ENCODE measurements around the gene DCDC2.
"Not testable (repeated sequence)": the region's sequence is repeated elsewhere in the genome, so short reads cannot be mapped to it uniquely, and the experiment has no call there.

Gene DCDC2

GRCh38 chr6:24258214-24258613 lies 99.6 kb downstream of the DCDC2 start:
- H3K14ac ChIP-seq (ENCODE audit: low read length); H3K4me1 ChIP-seq (ENCODE audit: control insufficient read depth in 2 of 2, insufficient read depth in 1 of 2, low read depth in 1 of 2, low read length in 2 of 2); H2AK5ac ChIP-seq (ENCODE audit: low read depth, low read length); H2BK5ac ChIP-seq (ENCODE audit: low read length); H3K36me3 ChIP-seq (replicated peaks in 1 of 2; ENCODE audit: control insufficient read depth in 2 of 2, insufficient read depth in 2 of 2, low read length in 2 of 2); H3K27ac ChIP-seq (replicated peaks; ENCODE audit: low read length); H3K9me3 ChIP-seq (replicated peaks in 1 of 2; ENCODE audit: control insufficient read depth in 2 of 2, insufficient read depth in 1 of 2, low read depth in 1 of 2, low read length in 2 of 2); H3K18ac ChIP-seq (ENCODE audit: low read length); H2BK12ac ChIP-seq (ENCODE audit: low read length); H3K27me3 ChIP-seq (ENCODE audit: control insufficient read depth in 3 of 3, insufficient read depth in 3 of 3, low read depth in 1 of 3, low read length in 3 of 3); H4K8ac ChIP-seq (ENCODE audit: low read depth, low read length); H2BK15ac ChIP-seq (ENCODE audit: low read length); H3K23ac ChIP-seq (ENCODE audit: low read depth, low read length, poor library complexity); H4K91ac ChIP-seq (ENCODE audit: low read depth, low read length, poor library complexity); H3K9ac ChIP-seq (ENCODE audit: low read depth, low read length, poor library complexity); H3K4me3 ChIP-seq (ENCODE audit: low read length in 2 of 2); H3K79me1 ChIP-seq (ENCODE audit: low read depth, low read length); DNase-seq (ENCODE audit: low spot score); H3K4me2 ChIP-seq (ENCODE audit: insufficient read depth, low read length, poor library complexity, severe bottlenecking); H2BK120ac ChIP-seq (ENCODE audit: low read depth, low read length); H3K4ac ChIP-seq (ENCODE audit: low read length); H2AFZ ChIP-seq (ENCODE audit: low read length): not testable (repeated sequence)
- no CpG with 5 or more reads among the region's 6 CpGs for WGBS, 2 donors (ENCODE audit: extremely low coverage in 2 of 2, insufficient read length in 2 of 2, insufficient replicate concordance in 1 of 2)

- Histone ChIP-seq H3K4me2 (ENCODE audit: insufficient read depth, low read length, poor library complexity, severe bottlenecking) (no peak overlapping the region), H3K27ac (replicated peaks; ENCODE audit: low read length) (no peak overlapping the region)
Observed at GRCh38 chr6:24257282-24257681, 100.6 kb downstream of the DCDC2 start.

GRCh38 chr6:24255676-24256075 lies 102.2 kb downstream of the DCDC2 start:
- H3K36me3 ChIP-seq (replicated peaks in 1 of 2; ENCODE audit: control insufficient read depth in 2 of 2, insufficient read depth in 2 of 2, low read length in 2 of 2), result no peaks in the 10 kb centered on the region
- H3K27ac ChIP-seq (replicated peaks; ENCODE audit: low read length), result no peak overlapping the region
- WGBS, 2 donors (ENCODE audit: extremely low coverage in 2 of 2, insufficient read length in 2 of 2, insufficient replicate concordance in 1 of 2), result no CpG with 5 or more reads among the region's 1 CpG

More at GRCh38 chr6:24257282-24257681, 100.6 kb downstream of the DCDC2 start:
- no peaks in the 10 kb centered on the region for H3K27me3 ChIP-seq (ENCODE audit: control insufficient read depth in 3 of 3, insufficient read depth in 3 of 3, low read depth in 1 of 3, low read length in 3 of 3)
- H2BK15ac ChIP-seq (ENCODE audit: low read length), result no peak overlapping the region
- H2BK12ac ChIP-seq (ENCODE audit: low read length), result no peak overlapping the region
- no peaks in the 10 kb centered on the region for H3K79me1 ChIP-seq (ENCODE audit: low read depth, low read length)
- H3K4ac ChIP-seq (ENCODE audit: low read length), result no peak overlapping the region
- no peak overlapping the region for H4K91ac ChIP-seq (ENCODE audit: low read depth, low read length, poor library complexity)
- H3K14ac ChIP-seq (ENCODE audit: low read length), result no peak overlapping the region
- H3K9ac ChIP-seq (ENCODE audit: low read depth, low read length, poor library complexity), result no peak overlapping the region
- no peak overlapping the region for H3K23ac ChIP-seq (ENCODE audit: low read depth, low read length, poor library complexity)
- H3K18ac ChIP-seq (ENCODE audit: low read length), result no peak overlapping the region
- H2BK5ac ChIP-seq (ENCODE audit: low read length), result no peak overlapping the region
- H4K8ac ChIP-seq (ENCODE audit: low read depth, low read length), result no peak overlapping the region
- no peak overlapping the region for H2AFZ ChIP-seq (ENCODE audit: low read length)
- DNase-seq (ENCODE audit: low spot score), result no peak
- WGBS, 2 donors (ENCODE audit: extremely low coverage in 2 of 2, insufficient read length in 2 of 2, insufficient replicate concordance in 1 of 2), result no CpG with 5 or more reads among the region's 4 CpGs
- no peak overlapping the region for H3K4me3 ChIP-seq (ENCODE audit: low read length in 2 of 2)
- H3K4me1 ChIP-seq (ENCODE audit: control insufficient read depth in 2 of 2, insufficient read depth in 1 of 2, low read depth in 1 of 2, low read length in 2 of 2), result peaks cover 5 to 12% of the 10 kb centered on the region in 2 donors
- H3K36me3 ChIP-seq (replicated peaks in 1 of 2; ENCODE audit: control insufficient read depth in 2 of 2, insufficient read depth in 2 of 2, low read length in 2 of 2), result no peaks in the 10 kb centered on the region
- peaks cover 4 to 9% of the 10 kb centered on the region in 2 donors for H3K9me3 ChIP-seq (replicated peaks in 1 of 2; ENCODE audit: control insufficient read depth in 2 of 2, insufficient read depth in 1 of 2, low read depth in 1 of 2, low read length in 2 of 2)
- no peak overlapping the region for H2AK5ac ChIP-seq (ENCODE audit: low read depth, low read length)
- no peak overlapping the region for H2BK120ac ChIP-seq (ENCODE audit: low read depth, low read length)

GRCh38 chr6:24253360-24253759 lies 104.5 kb downstream of the DCDC2 start:
- Histone ChIP-seq H2BK120ac (ENCODE audit: low read depth, low read length) (no peak overlapping the region), H3K4ac (ENCODE audit: low read length) (no peak overlapping the region), H3K18ac (ENCODE audit: low read length) (no peak overlapping the region), H3K4me2 (ENCODE audit: insufficient read depth, low read length, poor library complexity, severe bottlenecking) (no peak overlapping the region), H2AK5ac (ENCODE audit: low read depth, low read length) (no peak overlapping the region), H3K36me3 (replicated peaks in 1 of 2; ENCODE audit: control insufficient read depth in 2 of 2, insufficient read depth in 2 of 2, low read length in 2 of 2) (no peaks in the 10 kb centered on the region), H3K9me3 (replicated peaks in 1 of 2; ENCODE audit: control insufficient read depth in 2 of 2, insufficient read depth in 1 of 2, low read depth in 1 of 2, low read length in 2 of 2) (peaks cover 2 to 9% of the 10 kb centered on the region in 2 donors), H3K9ac (ENCODE audit: low read depth, low read length, poor library complexity) (no peak overlapping the region), H3K79me1 (ENCODE audit: low read depth, low read length) (no peaks in the 10 kb centered on the region), H3K23ac (ENCODE audit: low read depth, low read length, poor library complexity) (no peak overlapping the region), H2BK5ac (ENCODE audit: low read length) (no peak overlapping the region), H4K91ac (ENCODE audit: low read depth, low read length, poor library complexity) (no peak overlapping the region), H3K27me3 (ENCODE audit: control insufficient read depth in 3 of 3, insufficient read depth in 3 of 3, low read depth in 1 of 3, low read length in 3 of 3) (no peaks in the 10 kb centered on the region), H3K4me1 (ENCODE audit: control insufficient read depth in 2 of 2, insufficient read depth in 1 of 2, low read depth in 1 of 2, low read length in 2 of 2) (peaks cover 11 to 19% of the 10 kb centered on the region in 2 donors), H4K8ac (ENCODE audit: low read depth, low read length) (no peak overlapping the region), H3K14ac (ENCODE audit: low read length) (no peak overlapping the region), H3K4me3 (ENCODE audit: low read length in 2 of 2) (no peak overlapping the region), H2BK12ac (ENCODE audit: low read length) (no peak overlapping the region), H2BK15ac (ENCODE audit: low read length) (no peak overlapping the region), H2AFZ (ENCODE audit: low read length) (no peak overlapping the region), H3K27ac (replicated peaks; ENCODE audit: low read length) (peak overlapping the region; percentile 12)
- no peak for DNase-seq (ENCODE audit: low spot score)

More at GRCh38 chr6:24255676-24256075, 102.2 kb downstream of the DCDC2 start:
- Histone ChIP-seq H2BK5ac (ENCODE audit: low read length) (no peak overlapping the region), H2BK120ac (ENCODE audit: low read depth, low read length) (no peak overlapping the region), H3K27me3 (ENCODE audit: control insufficient read depth in 3 of 3, insufficient read depth in 3 of 3, low read depth in 1 of 3, low read length in 3 of 3) (no peaks in the 10 kb centered on the region), H3K18ac (ENCODE audit: low read length) (no peak overlapping the region), H2AFZ (ENCODE audit: low read length) (no peak overlapping the region), H3K4ac (ENCODE audit: low read length) (no peak overlapping the region), H2BK12ac (ENCODE audit: low read length) (no peak overlapping the region), H2BK15ac (ENCODE audit: low read length) (no peak overlapping the region), H4K91ac (ENCODE audit: low read depth, low read length, poor library complexity) (no peak overlapping the region), H3K79me1 (ENCODE audit: low read depth, low read length) (no peaks in the 10 kb centered on the region), H3K4me1 (ENCODE audit: control insufficient read depth in 2 of 2, insufficient read depth in 1 of 2, low read depth in 1 of 2, low read length in 2 of 2) (peaks cover 9 to 19% of the 10 kb centered on the region in 2 donors), H3K4me3 (ENCODE audit: low read length in 2 of 2) (no peak overlapping the region), H3K4me2 (ENCODE audit: insufficient read depth, low read length, poor library complexity, severe bottlenecking) (no peak overlapping the region), H2AK5ac (ENCODE audit: low read depth, low read length) (no peak overlapping the region), H3K9ac (ENCODE audit: low read depth, low read length, poor library complexity) (no peak overlapping the region), H3K9me3 (replicated peaks in 1 of 2; ENCODE audit: control insufficient read depth in 2 of 2, insufficient read depth in 1 of 2, low read depth in 1 of 2, low read length in 2 of 2) (peaks cover 4 to 9% of the 10 kb centered on the region in 2 donors), H4K8ac (ENCODE audit: low read depth, low read length) (no peak overlapping the region), H3K23ac (ENCODE audit: low read depth, low read length, poor library complexity) (no peak overlapping the region), H3K14ac (ENCODE audit: low read length) (no peak overlapping the region)
- DNase-seq (ENCODE audit: low spot score), result no peak
